ENCODE data around the gene ATP2C1. TPM values are rescaled to one million over a fixed set of nuclear protein-coding genes. Genes with fewer than 3 reads are reported as not detected.

The ATP2C1 gene
- total and polyA plus RNA-seq, 2 of the 4 experiments (the other 2 are of a cell fraction) = 41.4 to 50.2 TPM

GRCh38 chr3:130956281-130956680, 62.4 kb downstream of the ATP2C1 start:
- no peaks in the 10 kb centered on the region for H3K27me3 ChIP-seq (ENCODE audit: control insufficient read depth, insufficient read depth, low read length)
- H3K4ac ChIP-seq (ENCODE audit: low read depth, low read length) = no peak overlapping the region
- H3K4me3 ChIP-seq (ENCODE audit: insufficient read depth, low read depth, low read length) = no peak overlapping the region
- no TSS peak for BruUV-seq (replicated peaks)
- ATAC-seq (ENCODE audit: low read depth) (no peak), DNase-seq (no peak)
- no CpG with 5 or more reads among the region's 1 CpG for WGBS, 2 experiments (ENCODE audit: extremely low coverage in 2 of 2, insufficient read length in 1 of 2)
- intact Hi-C loops (cut with micrococcal nuclease) (no loop called here), dilution Hi-C loops (cut with HindIII; ENCODE audit: low sequenced_read_pairs, unreplicated experiment) (no loop called here), in situ Hi-C loops (cut with MboI; ENCODE audit: low sequenced_read_pairs) (loop anchor here (25.0 kb wide), 1 partner anchor 1481 kb away; no protein-coding TSS in a partner anchor)
- no peaks in the 10 kb centered on the region for H3K9me3 ChIP-seq (ENCODE audit: control insufficient read depth, insufficient read depth, low read length)
- peaks cover 7% of the 10 kb centered on the region for H3K9me1 ChIP-seq (ENCODE audit: insufficient read depth, low read length)
- H4K8ac ChIP-seq (ENCODE audit: low read depth in 2 of 2, low read length in 2 of 2) = no peak overlapping the region
- H3K4me2 ChIP-seq (ENCODE audit: low read depth, low read length) = no peak overlapping the region
- ChIA-PET CTCF (interaction anchor here (1.3 kb wide), 1 partner anchor 19 kb away, joined by 4 read pairs; no protein-coding TSS in a partner anchor), POLR2A (ENCODE audit: unreplicated experiment) (no interaction called here)
- no peaks in the 10 kb centered on the region for H4K20me1 ChIP-seq (ENCODE audit: insufficient read depth, low read length)
- no peak overlapping the region for H3K23ac ChIP-seq (ENCODE audit: low read depth, low read length)
- peaks cover 17% of the 10 kb centered on the region for H3K36me3 ChIP-seq (ENCODE audit: control insufficient read depth, insufficient read depth, low read length)
- peaks cover 6% of the 10 kb centered on the region for H3K4me1 ChIP-seq (ENCODE audit: control insufficient read depth, insufficient read depth, low read length)
- no peak overlapping the region for H3K18ac ChIP-seq (ENCODE audit: low read depth, low read length)
- H2BK5ac ChIP-seq (ENCODE audit: low read depth, low read length, poor library complexity, severe bottlenecking) = no peak overlapping the region
- H2BK120ac ChIP-seq (ENCODE audit: low read depth, low read length) = no peak overlapping the region
- no peak overlapping the region for H2BK15ac ChIP-seq (ENCODE audit: low read depth, low read length)
- H3K27ac ChIP-seq (ENCODE audit: insufficient read depth, low read length) = no peak overlapping the region
- H3K9ac ChIP-seq (ENCODE audit: low read depth, low read length) = no peak overlapping the region
- H2AK9ac ChIP-seq (replicated peaks; ENCODE audit: low read depth, low read length, poor library complexity) = no peak overlapping the region
- H2BK20ac ChIP-seq (ENCODE audit: low read depth, low read length) = no peak overlapping the region
- H3K79me1 ChIP-seq (ENCODE audit: low read depth in 1 of 2, low read length in 2 of 2) = peaks cover 11 to 13% of the 10 kb centered on the region in 2 experiments; a peak in 3 of 4 replicates
- H3K14ac ChIP-seq (replicated peaks; ENCODE audit: low read depth, low read length) = no peak overlapping the region
- no peak overlapping the region for H2AK5ac ChIP-seq (ENCODE audit: low read depth, low read length)
- no peak overlapping the region for H4K5ac ChIP-seq (ENCODE audit: low read depth, low read length)
- H4K91ac ChIP-seq (ENCODE audit: insufficient read depth, low read depth, low read length) = no peak overlapping the region
- H3K56ac ChIP-seq (ENCODE audit: extremely low read depth, insufficient read depth, low read length) = no peak overlapping the region
- H2AFZ ChIP-seq (replicated peaks; ENCODE audit: low read length, poor library complexity) = no peak overlapping the region
- no peak for TF ChIP-seq ELK1 (IDR thresholded peaks at IDR 0.05; ENCODE audit: borderline replicate concordance, low read depth, low read length)
- no peak for TF ChIP-seq MAZ (IDR thresholded peaks at IDR 0.05; ENCODE audit: borderline replicate concordance, low read depth, low read length)
- no peak for TF ChIP-seq FOS (IDR thresholded peaks at IDR 0.05; ENCODE audit: low read depth, low read length)
- TF ChIP-seq POLR2A (IDR thresholded peaks at IDR 0.05; ENCODE audit: low read depth, low read length) = no peak
- no peak for TF ChIP-seq NFE2L2 (IDR thresholded peaks at IDR 0.05; ENCODE audit: low read depth, low read length)
- no peak for TF ChIP-seq BHLHE40 (IDR thresholded peaks at IDR 0.05; ENCODE audit: low read depth, low read length)
- TF ChIP-seq RAD21 (IDR thresholded peaks at IDR 0.05; ENCODE audit: low read length) = no peak

Measured in IMR-90 (cell line).